Bronchial epithelial cell (primary cell): ENCODE data around the gene SUN1. TPM values are rescaled to one million over a fixed set of nuclear protein-coding genes. Genes with fewer than 3 reads are reported as not detected.

Experiments used
- DNase-seq: peaks from one replicate; pipeline ENCODE4 v3.0.0-alpha.2; 2010; ENCODE audit warnings: low read depth
- FAIRE-seq: peaks from 2 replicates; lab custom pipeline; 2011; peaks lifted over from hg19 to GRCh38; lab: Jason Lieb, UNC
- H3K27me3 ChIP-seq: 2 replicates; pipeline ENCODE4 v1.5.1; 2011; ENCODE audit warnings: low read length; ENCODE audit not compliant: control insufficient read depth, insufficient read depth
- H3K36me3 ChIP-seq: 2 replicates; pipeline ENCODE4 v1.5.1; 2011; ENCODE audit warnings: low read length; ENCODE audit not compliant: control insufficient read depth, insufficient read depth
- H3K4me3 ChIP-seq: 2 replicates; pipeline ENCODE4 v1.5.1; 2011; ENCODE audit warnings: mild to moderate bottlenecking, low read depth, low read length, control low read depth
- total RNA-seq: library from RNA; depleted of rRNA; stranded (reverse); fragments of >200 nt; gene quantifications from 2 replicates; pipeline ENCODE4 v1.2.1, GENCODE V29; 2014
- TF ChIP-seq, protein P1 (sequence below): IDR thresholded peaks from 2 replicates; pipeline ENCODE4 v1.5.1; 2011; ENCODE audit warnings: mild to moderate bottlenecking, moderate library complexity, low read length, control low read depth, inconsistent platforms; ENCODE audit not compliant: insufficient read depth, severe bottlenecking

SUN1 gene
- total RNA-seq, 1 donor from 2014 or later = 176 TPM

DNA sequence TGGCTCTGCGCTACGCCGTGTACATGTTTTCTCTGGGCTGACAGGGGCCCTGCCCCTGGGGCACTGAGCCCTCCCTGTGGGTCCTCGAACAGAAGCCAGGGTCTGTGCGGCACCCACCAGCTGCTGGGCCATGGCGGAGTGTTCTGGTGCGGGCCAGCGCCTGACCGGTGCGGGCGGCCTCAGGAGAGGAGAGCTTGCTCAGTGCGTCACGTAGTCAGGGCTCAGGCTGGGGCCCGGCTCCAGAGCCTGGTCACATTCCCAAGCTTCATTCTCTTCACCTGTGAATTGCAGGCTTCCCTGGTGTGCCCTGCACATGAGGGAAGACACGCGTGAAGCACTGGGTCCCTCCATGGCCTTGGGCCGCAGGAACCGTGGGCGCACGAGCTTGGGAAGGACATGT is 59.5 kb downstream of the SUN1 start:
- TF ChIP-seq, protein P1, sequence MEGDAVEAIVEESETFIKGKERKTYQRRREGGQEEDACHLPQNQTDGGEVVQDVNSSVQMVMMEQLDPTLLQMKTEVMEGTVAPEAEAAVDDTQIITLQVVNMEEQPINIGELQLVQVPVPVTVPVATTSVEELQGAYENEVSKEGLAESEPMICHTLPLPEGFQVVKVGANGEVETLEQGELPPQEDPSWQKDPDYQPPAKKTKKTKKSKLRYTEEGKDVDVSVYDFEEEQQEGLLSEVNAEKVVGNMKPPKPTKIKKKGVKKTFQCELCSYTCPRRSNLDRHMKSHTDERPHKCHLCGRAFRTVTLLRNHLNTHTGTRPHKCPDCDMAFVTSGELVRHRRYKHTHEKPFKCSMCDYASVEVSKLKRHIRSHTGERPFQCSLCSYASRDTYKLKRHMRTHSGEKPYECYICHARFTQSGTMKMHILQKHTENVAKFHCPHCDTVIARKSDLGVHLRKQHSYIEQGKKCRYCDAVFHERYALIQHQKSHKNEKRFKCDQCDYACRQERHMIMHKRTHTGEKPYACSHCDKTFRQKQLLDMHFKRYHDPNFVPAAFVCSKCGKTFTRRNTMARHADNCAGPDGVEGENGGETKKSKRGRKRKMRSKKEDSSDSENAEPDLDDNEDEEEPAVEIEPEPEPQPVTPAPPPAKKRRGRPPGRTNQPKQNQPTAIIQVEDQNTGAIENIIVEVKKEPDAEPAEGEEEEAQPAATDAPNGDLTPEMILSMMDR = no peak
- Histone ChIP-seq H3K4me3 (no peak overlapping the region), H3K27me3 (no peaks in the 10 kb centered on the region), H3K36me3 (peaks cover 39% of the 10 kb centered on the region)
- FAIRE-seq (no peak), DNase-seq (no peak)

DNA sequence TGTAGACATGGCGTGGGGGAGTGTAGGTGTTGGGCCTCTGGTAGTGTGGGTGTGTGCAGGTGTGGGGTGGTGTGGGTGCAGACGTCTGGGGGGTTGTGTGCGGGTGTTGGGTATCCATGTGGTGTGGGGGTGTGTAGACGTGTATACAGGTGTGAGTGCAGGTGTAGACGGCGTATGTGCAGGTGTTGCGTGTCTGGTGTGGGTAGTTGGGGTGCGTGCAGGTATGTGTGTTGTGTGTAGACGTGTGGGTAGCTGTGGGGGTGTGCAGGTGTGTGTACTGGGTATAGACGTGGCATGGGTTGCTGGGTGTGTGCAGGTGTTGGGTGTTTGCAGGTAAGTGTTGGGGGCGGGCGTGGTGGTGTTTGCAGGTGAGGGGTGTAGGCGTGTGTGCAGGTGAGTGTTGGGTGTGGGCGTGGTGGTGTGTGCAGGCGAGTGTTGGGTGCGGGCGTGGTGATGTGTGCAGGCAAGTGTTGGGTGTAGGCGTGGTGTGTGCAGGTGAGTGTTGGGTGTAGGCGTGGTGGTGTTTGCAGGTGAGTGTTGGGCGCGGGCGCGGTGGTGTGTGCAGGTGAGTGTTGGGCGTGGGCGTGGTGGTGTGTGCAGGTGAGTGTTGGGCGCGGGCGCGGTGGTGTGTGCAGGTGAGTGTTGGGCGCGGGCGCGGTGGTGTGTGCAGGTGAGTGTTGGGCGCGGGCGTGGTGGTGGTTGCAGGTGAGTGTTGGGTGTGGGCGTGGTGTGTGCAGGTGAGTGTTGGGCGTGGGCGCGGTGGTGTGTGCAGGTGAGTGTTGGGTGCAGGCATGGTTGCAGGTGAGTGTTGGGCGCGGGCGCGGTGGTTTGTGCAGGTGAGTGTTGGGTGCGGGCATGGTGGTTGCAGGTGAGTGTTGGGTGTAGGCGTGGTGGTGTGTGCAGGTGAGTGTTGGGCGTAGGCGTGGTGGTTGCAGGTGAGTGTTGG is 60.6 kb downstream of the SUN1 start:
- H3K36me3 ChIP-seq = peaks cover 32% of the 10 kb centered on the region
- FAIRE-seq = peak; percentile 89
- no peak overlapping the region for H3K4me3 ChIP-seq
- no peaks in the 10 kb centered on the region for H3K27me3 ChIP-seq
- TF ChIP-seq, protein P1 = no peak
- DNase-seq = no peak

DNA sequence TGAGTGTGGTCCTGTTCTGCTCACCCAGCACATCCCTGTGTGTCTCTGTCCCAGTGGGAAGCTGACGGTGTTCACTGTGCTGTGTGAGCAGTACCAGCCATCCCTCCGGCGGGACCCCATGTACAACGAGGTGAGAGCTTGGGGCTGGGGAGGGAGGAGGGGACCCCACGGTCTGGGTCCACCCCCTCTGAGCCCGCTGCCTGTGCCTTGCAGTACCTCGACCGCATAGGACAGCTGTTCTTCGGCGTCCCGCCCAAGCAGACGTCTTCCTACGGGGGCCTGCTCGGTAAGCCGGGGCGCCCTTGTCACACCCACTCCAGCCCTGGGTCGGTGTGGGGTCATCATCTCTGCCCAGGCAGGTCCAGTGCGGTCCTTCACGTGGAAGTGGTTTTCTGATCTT is 61.4 kb downstream of the SUN1 start:
- no peak for FAIRE-seq
- Histone ChIP-seq H3K36me3 (peaks cover 26% of the 10 kb centered on the region), H3K27me3 (no peaks in the 10 kb centered on the region), H3K4me3 (no peak overlapping the region)
- TF ChIP-seq, protein P1 = no peak
- DNase-seq = no peak

DNA sequence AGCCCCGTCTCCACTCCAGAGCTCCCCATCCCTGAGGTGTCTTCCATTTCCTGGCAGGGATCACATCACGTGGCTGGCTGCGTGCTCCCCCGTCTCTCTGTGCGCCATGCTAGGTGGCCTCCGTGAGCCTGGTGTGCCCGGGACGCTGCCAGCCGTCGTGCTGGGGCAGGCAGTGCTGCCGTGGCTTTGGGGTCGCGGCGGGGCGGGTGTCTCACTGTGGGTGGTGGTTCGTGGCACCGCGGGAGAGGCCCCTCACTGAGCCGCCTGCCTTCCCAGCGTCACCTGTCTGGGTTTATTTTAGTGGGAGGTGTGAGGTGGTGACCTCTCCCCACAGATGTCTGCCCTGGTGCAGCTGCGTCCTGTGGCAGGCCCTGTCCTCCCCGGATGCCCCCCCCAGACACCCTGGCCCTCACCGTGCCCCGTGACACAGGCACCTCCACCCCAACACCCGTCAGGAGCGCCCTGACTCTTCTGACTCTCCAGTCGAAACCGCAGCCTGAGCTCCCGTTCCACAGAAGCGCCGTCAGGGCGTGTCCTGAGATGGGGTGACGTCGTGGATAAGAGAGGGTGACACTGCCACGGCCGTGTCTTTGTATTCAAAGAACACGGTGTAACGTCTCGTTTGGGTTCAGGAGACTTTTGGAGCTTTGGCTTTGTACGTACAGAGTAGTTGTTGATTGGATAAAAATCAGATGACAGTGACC is 62.0 kb downstream of the SUN1 start:
- FAIRE-seq = no peak
- H3K36me3 ChIP-seq = peaks cover 22% of the 10 kb centered on the region
- TF ChIP-seq, protein P1 = no peak
- DNase-seq = no peak
- H3K27me3 ChIP-seq = no peaks in the 10 kb centered on the region
- H3K4me3 ChIP-seq = no peak overlapping the region

DNA sequence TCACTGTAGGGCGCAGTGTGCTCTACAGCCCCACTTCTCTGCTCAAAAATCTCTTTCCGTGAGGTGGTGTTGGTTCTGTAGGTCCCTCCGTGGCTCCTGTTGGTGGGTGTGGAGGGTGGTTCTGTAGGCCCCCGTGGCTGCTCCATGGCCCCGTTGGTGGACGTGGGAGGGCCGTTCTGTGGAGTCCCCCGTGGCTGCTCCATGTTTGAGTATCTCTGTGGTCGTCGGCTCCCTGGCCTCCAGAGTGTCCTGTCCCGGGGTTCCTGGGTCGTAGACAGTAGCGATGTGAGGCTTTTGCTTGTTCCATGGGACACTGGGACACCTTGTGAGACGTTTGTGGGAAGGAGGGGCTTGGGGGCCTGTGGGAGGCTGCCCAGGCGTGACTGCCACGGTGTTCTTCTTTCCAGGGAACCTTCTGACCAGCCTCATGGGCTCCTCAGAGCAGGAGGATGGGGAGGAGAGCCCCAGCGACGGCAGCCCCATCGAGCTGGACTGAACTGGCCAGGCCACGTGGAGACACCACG is 62.7 kb downstream of the SUN1 start:
- TF ChIP-seq, protein P1 = no peak
- no peak overlapping the region for H3K4me3 ChIP-seq
- FAIRE-seq (no peak), DNase-seq (no peak)
- no peaks in the 10 kb centered on the region for H3K27me3 ChIP-seq
- peaks cover 22% of the 10 kb centered on the region for H3K36me3 ChIP-seq
